ENCODE data around the gene SUMF1.

The SUMF1 gene

GRCh38 chr3:4511491-4512262, 44.6 kb upstream of the SUMF1 start:
- ATAC-seq = no peak
- TF ChIP-seq OSR1 (CRISPR knock-in tag; IDR thresholded peaks at IDR 0.05) (no peak), BACH2 (CRISPR knock-in tag; IDR thresholded peaks at IDR 0.05; ENCODE audit: borderline replicate concordance) (no peak), CSRNP3 (CRISPR knock-in tag; IDR thresholded peaks at IDR 0.05) (no peak), ZFP30 (CRISPR knock-in tag; IDR thresholded peaks at IDR 0.05) (no peak), CREB5 (CRISPR knock-in tag; IDR thresholded peaks at IDR 0.05; ENCODE audit: low read depth) (no peak), TSHZ2 (CRISPR knock-in tag; IDR thresholded peaks at IDR 0.05) (no peak), ESRRG (CRISPR knock-in tag; IDR thresholded peaks at IDR 0.05) (no peak), ZNF70 (CRISPR knock-in tag; IDR thresholded peaks at IDR 0.05) (no peak), POU6F1 (CRISPR knock-in tag; IDR thresholded peaks at IDR 0.05; ENCODE audit: borderline replicate concordance, low read depth) (no peak), SNAI2 (CRISPR knock-in tag; IDR thresholded peaks at IDR 0.05) (no peak), ZNF565 (CRISPR knock-in tag; conservative IDR thresholded peaks at IDR 0.05; ENCODE audit: low read depth) (no peak), ISL1 (CRISPR knock-in tag; IDR thresholded peaks at IDR 0.05) (no peak), ZFP3 (CRISPR knock-in tag; IDR thresholded peaks at IDR 0.05) (no peak), TOX (CRISPR knock-in tag; IDR thresholded peaks at IDR 0.05; ENCODE audit: borderline replicate concordance) (no peak), PATZ1 (CRISPR knock-in tag; IDR thresholded peaks at IDR 0.05; ENCODE audit: borderline replicate concordance) (no peak), RARB (CRISPR knock-in tag; IDR thresholded peaks at IDR 0.05) (no peak)

- TF ChIP-seq ZC3H10 (CRISPR knock-in tag; IDR thresholded peaks at IDR 0.05) (no peak), BACH2 (CRISPR knock-in tag; IDR thresholded peaks at IDR 0.05; ENCODE audit: borderline replicate concordance) (no peak), CSRNP3 (CRISPR knock-in tag; IDR thresholded peaks at IDR 0.05) (no peak), ZNF8 (CRISPR knock-in tag; IDR thresholded peaks at IDR 0.05) (no peak), ARNTL (CRISPR knock-in tag; IDR thresholded peaks at IDR 0.05; ENCODE audit: borderline replicate concordance, low read depth) (no peak), TSHZ2 (CRISPR knock-in tag; IDR thresholded peaks at IDR 0.05) (no peak)
- no peak for ATAC-seq
Observed at GRCh38 chr3:4509983-4510755, 43.1 kb upstream of the SUMF1 start.
